HCT116 (cell line): Measurements from ENCODE around the gene CCNA2. TPM values are rescaled to one million over a fixed set of nuclear protein-coding genes. Genes with fewer than 3 reads are reported as not detected.

ENCODE experiments used
- ATAC-seq: fragments of 200-7000 bp; cut with Tn5 transposase; 2 replicates; pipeline ENCODE4 v1.9.1; 2020; ENCODE audit warnings: mild to moderate bottlenecking, moderate library complexity
- BruUV-seq: library from RNA; stranded (reverse); fragments of 400-500 nt; replicated peaks from 2 replicates; lab custom pipeline; 2021; lab: Mats Ljungman, UMichigan
- CTCF ChIA-PET: fragments of 300-600 bp; sonication (Branson Sonifier 250); formaldehyde crosslinking; loops from one replicate; lab custom pipeline; 2021; ENCODE audit warnings: antibody characterized with exemption; lab: Charles Lee
- POLR2A ChIA-PET: fragments of 300-600, 350-600 bp; sonication (Branson Sonifier 250); formaldehyde crosslinking; loops from one replicate; lab custom pipeline; 2021; ENCODE audit warnings: antibody characterized with exemption; lab: Charles Lee
- RAD21 ChIA-PET, 2 experiments: fragments of 300-600 bp; sonication (Branson Sonifier 250); formaldehyde crosslinking; loops; one replicate each; lab custom pipeline; 2023; ENCODE audit warnings: low total read pairs in 2 of 2; ENCODE audit not compliant: uncharacterized antibody in 2 of 2, unreplicated experiment in 2 of 2, low non-redundant PET in 1 of 2; lab: Charles Lee
- DNase-seq: peaks from one replicate; pipeline ENCODE4 v3.0.0-alpha.2; 2010; ENCODE audit warnings: low read depth, low spot score
- H2AFZ ChIP-seq: fragments of 200-600 bp; shearing (Covaris generic), sonication (generic); 2 replicates; pipeline ENCODE4 v1.6.1; 2017; ENCODE audit warnings: low read depth, mixed run types, mixed read lengths, antibody characterized with exemption, low read length; ENCODE audit not compliant: poor library complexity, severe bottlenecking
- H3K27ac ChIP-seq: 2 replicates; pipeline ENCODE4 v1.5.1; 2012; ENCODE audit warnings: low read depth, low read length
- H3K27me3 ChIP-seq: fragments of 200-600 bp; sonication (generic); 2 replicates; pipeline ENCODE4 v1.6.1; 2016; ENCODE audit warnings: mixed run types, low read length, mixed read lengths; ENCODE audit not compliant: insufficient read depth
- H3K36me3 ChIP-seq, 2 experiments: fragments of 200-500 bp in 1 of 2; fragments of 200-600 bp in 1 of 2; sonication (Bioruptor generic) in 1 of 2; sonication (generic) in 1 of 2; 2 replicates each; pipeline versions ENCODE4 v1.5.1 to v1.6.1; 2014 to 2016; ENCODE audit warnings: low read length in 2 of 2, inconsistent platforms in 1 of 2, mixed read lengths in 1 of 2, mixed run types in 1 of 2; ENCODE audit not compliant: insufficient read depth in 2 of 2, control insufficient read depth in 1 of 2
- H3K4me1 ChIP-seq, 2 experiments: fragments of 200-600 bp in 1 of 2; sonication (generic) in 1 of 2; 2 replicates each; pipeline versions ENCODE4 v1.5.1 to v1.6.1; 2012 to 2017; ENCODE audit warnings: low read length in 2 of 2, inconsistent platforms in 1 of 2, mild to moderate bottlenecking in 1 of 2, mixed read lengths in 1 of 2, mixed run types in 1 of 2, moderate library complexity in 1 of 2; ENCODE audit not compliant: insufficient read depth in 2 of 2, control insufficient read depth in 1 of 2
- H3K4me2 ChIP-seq: fragments of 200-600 bp; sonication (generic); 2 replicates; pipeline ENCODE4 v1.6.1; 2017; ENCODE audit warnings: mixed run types, low read length, mixed read lengths
- H3K4me3 ChIP-seq, 2 experiments: fragments of 200-600 bp in 1 of 2; sonication (generic) in 1 of 2; replicated peaks in 1 of 2; 2 replicates each; pipeline ENCODE4 v1.5.1; 2011 to 2016; ENCODE audit warnings: low read length in 2 of 2, control low read depth in 1 of 2, low read depth in 1 of 2, mild to moderate bottlenecking in 1 of 2, mixed read lengths in 1 of 2, mixed run types in 1 of 2
- H3K79me2 ChIP-seq: fragments of 200-600 bp; sonication (generic); 2 replicates; pipeline ENCODE4 v1.6.1; 2017; ENCODE audit warnings: mild to moderate bottlenecking, mixed run types, low read length, moderate library complexity, mixed read lengths; ENCODE audit not compliant: insufficient read depth
- H3K9ac ChIP-seq: fragments of 200-600 bp; sonication (generic); 2 replicates; pipeline ENCODE4 v1.6.1; 2016; ENCODE audit warnings: low read length, mixed read lengths
- H3K9me2 ChIP-seq: fragments of 200-600 bp; sonication (generic), shearing (Covaris generic); 2 replicates; pipeline ENCODE4 v1.6.1; 2017; ENCODE audit warnings: mixed run types, mild to moderate bottlenecking, moderate library complexity; ENCODE audit not compliant: insufficient read depth
- H3K9me3 ChIP-seq, 2 experiments: fragments of 200-500 bp in 1 of 2; fragments of 200-600 bp in 1 of 2; sonication (Bioruptor generic) in 1 of 2; sonication (generic) in 1 of 2; 2 replicates each; pipeline ENCODE4 v1.6.1; 2014 to 2017; ENCODE audit warnings: low read length in 2 of 2, mixed read lengths in 2 of 2, inconsistent platforms in 1 of 2, low read depth in 1 of 2, mild to moderate bottlenecking in 1 of 2, mixed run types in 1 of 2, moderate library complexity in 1 of 2; ENCODE audit not compliant: control insufficient read depth in 1 of 2, insufficient read depth in 1 of 2
- H4K20me1 ChIP-seq: fragments of 200-600 bp; sonication (generic), shearing (Covaris generic); 2 replicates; pipeline ENCODE4 v1.6.1; 2017; ENCODE audit warnings: mixed run types, mild to moderate bottlenecking, moderate library complexity; ENCODE audit not compliant: insufficient read depth
- CEBPB ChIP-seq: IDR thresholded peaks from 2 replicates; pipeline ENCODE4 v1.6.1; 2012; ENCODE audit warnings: low read depth
- EZH2 ChIP-seq: fragments of 200-600 bp; sonication (generic); IDR thresholded peaks from 2 replicates; pipeline ENCODE4 v1.6.1; 2017; ENCODE audit warnings: antibody characterized with exemption, mixed run types
- EZH2phosphoT487 ChIP-seq: fragments of 200-600 bp; IDR thresholded peaks from 2 replicates; pipeline ENCODE4 v1.6.1; 2018; ENCODE audit warnings: antibody characterized with exemption, borderline replicate concordance
- JUND ChIP-seq: IDR thresholded peaks from 2 replicates; pipeline ENCODE4 v1.6.1; 2012
- POLR2A ChIP-seq: IDR thresholded peaks from 2 replicates; pipeline ENCODE4 v1.7.0; 2011; ENCODE audit warnings: borderline replicate concordance; ENCODE audit not compliant: insufficient read depth, insufficient read length; ENCODE audit errors: extremely low read depth
- POLR2AphosphoS5 ChIP-seq: IDR thresholded peaks from 2 replicates; pipeline ENCODE4 v1.6.1; 2011; ENCODE audit warnings: mild to moderate bottlenecking, low read depth, low read length, moderate library complexity
- REST ChIP-seq: IDR thresholded peaks from 2 replicates; pipeline ENCODE4 v1.6.1; 2012; ENCODE audit warnings: low read depth
- YY1 ChIP-seq: IDR thresholded peaks from 2 replicates; pipeline ENCODE4 v1.6.1; 2011; ENCODE audit warnings: low read length, low read depth, moderate library complexity, mild to moderate bottlenecking; ENCODE audit not compliant: insufficient replicate concordance; ENCODE audit errors: extremely low read depth
- ZBTB33 ChIP-seq: IDR thresholded peaks from 2 replicates; pipeline ENCODE4 v1.6.1; 2011; ENCODE audit warnings: mild to moderate bottlenecking, low read length, moderate library complexity; ENCODE audit not compliant: insufficient replicate concordance; ENCODE audit errors: extremely low read depth
- ZFX ChIP-seq: fragments of 450-650 bp; IDR thresholded peaks from 2 replicates; pipeline ENCODE4 v1.6.1; 2017
- intact Hi-C: fragments of 100-400 bp; cut with micrococcal nuclease; formaldehyde crosslinking; loops from 2 replicates; pipeline ENCODE4 v1.10.0; 2022
- total RNA-seq: library from RNA; stranded (reverse); gene quantifications from one replicate; pipeline ENCODE4 v1.2.1, GENCODE V29; 2021; ENCODE audit not compliant: unreplicated experiment
- TF ChIP-seq, protein P1 (sequence below), 3 experiments: fragments of 200-600 bp in 1 of 3; sonication (generic) in 1 of 3; IDR thresholded peaks in 2 of 3; conservative IDR thresholded peaks in 1 of 3; 2 replicates each; pipeline ENCODE4 v1.5.1; 2012 to 2017; ENCODE audit warnings: low read depth in 2 of 3, low read length in 2 of 3, antibody characterized with exemption in 1 of 3, borderline replicate concordance in 1 of 3, control low read depth in 1 of 3, mild to moderate bottlenecking in 1 of 3, mixed read lengths in 1 of 3, mixed run types in 1 of 3, moderate library complexity in 1 of 3; ENCODE audit not compliant: insufficient read depth in 1 of 3

The CCNA2 gene
- total RNA-seq, 1 experiment from 2014 or later = 75.4 TPM

DNA sequence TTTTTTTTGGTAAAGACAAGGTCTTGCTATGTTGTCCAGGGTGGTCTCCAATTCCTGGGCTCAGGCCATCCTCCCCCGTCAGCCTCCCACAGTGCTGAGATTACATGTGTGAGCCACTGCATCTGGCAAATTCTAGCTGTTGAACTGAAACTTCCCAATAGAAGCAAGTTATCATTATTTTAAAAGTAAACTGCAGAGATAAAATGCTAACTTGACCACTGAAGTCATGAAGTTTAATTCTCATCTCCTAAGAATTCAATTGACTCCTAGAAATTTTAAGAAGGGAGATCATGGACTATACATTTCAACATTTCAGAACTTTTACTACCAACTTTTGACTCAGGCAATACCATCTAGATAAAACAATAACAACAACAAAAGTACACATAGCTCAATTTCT lies 34.2 kb downstream of the CCNA2 start:
- H3K9ac ChIP-seq = no peak overlapping the region
- no TSS peak for BruUV-seq
- POLR2A ChIA-PET = no interaction called here
- TF ChIP-seq, protein P1, sequence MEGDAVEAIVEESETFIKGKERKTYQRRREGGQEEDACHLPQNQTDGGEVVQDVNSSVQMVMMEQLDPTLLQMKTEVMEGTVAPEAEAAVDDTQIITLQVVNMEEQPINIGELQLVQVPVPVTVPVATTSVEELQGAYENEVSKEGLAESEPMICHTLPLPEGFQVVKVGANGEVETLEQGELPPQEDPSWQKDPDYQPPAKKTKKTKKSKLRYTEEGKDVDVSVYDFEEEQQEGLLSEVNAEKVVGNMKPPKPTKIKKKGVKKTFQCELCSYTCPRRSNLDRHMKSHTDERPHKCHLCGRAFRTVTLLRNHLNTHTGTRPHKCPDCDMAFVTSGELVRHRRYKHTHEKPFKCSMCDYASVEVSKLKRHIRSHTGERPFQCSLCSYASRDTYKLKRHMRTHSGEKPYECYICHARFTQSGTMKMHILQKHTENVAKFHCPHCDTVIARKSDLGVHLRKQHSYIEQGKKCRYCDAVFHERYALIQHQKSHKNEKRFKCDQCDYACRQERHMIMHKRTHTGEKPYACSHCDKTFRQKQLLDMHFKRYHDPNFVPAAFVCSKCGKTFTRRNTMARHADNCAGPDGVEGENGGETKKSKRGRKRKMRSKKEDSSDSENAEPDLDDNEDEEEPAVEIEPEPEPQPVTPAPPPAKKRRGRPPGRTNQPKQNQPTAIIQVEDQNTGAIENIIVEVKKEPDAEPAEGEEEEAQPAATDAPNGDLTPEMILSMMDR (IDR thresholded peaks at IDR 0.05 in 2 of 3, conservative IDR thresholded peaks at IDR 0.05 in 1 of 3; ENCODE audit: borderline replicate concordance in 1 of 3, insufficient read depth in 1 of 3, low read depth in 2 of 3, low read length in 2 of 3) = no peak
- TF ChIP-seq EZH2 = no peak
- TF ChIP-seq, all 23 proteins: peak for 0
- no peak overlapping the region for H3K4me3 ChIP-seq
- intact Hi-C loops = no loop called here
- H3K9me2 ChIP-seq = no peaks in the 10 kb centered on the region
- H3K36me3 ChIP-seq = no peaks in the 10 kb centered on the region
- H3K4me2 ChIP-seq = no peak overlapping the region
- H3K79me2 ChIP-seq = no peaks in the 10 kb centered on the region
- no peak overlapping the region for H3K27ac ChIP-seq
- no peak for DNase-seq
- no peak overlapping the region for H2AFZ ChIP-seq
- no peaks in the 10 kb centered on the region for H4K20me1 ChIP-seq
- ChIA-PET RAD21 (no interaction called here), CTCF (no interaction called here)
- H3K9me3 ChIP-seq = no peaks in the 10 kb centered on the region
- no peaks in the 10 kb centered on the region for H3K4me1 ChIP-seq
- no peaks in the 10 kb centered on the region for H3K27me3 ChIP-seq
- no peak for ATAC-seq

DNA sequence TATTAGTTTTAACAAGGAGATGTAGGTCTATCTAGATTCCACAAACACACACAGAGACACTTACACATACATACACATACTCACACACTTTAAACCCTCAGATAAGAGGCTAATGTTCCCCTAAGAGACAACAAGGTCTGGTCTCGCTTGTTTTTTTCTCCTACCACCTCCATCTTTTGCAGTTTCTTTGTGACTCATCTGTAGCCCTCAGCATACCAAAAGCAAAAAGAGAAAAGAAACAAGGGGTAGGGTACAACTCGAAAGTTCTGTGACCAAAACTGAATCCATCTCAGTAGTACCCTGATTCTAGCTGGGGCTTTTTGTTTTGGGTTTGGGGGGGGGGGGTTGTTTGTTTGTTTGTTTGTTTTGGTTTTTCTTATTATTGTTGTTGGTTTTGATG lies 34.8 kb downstream of the CCNA2 start:
- no peak for ATAC-seq
- no peaks in the 10 kb centered on the region for H4K20me1 ChIP-seq
- H3K9me3 ChIP-seq = no peaks in the 10 kb centered on the region
- H3K9me2 ChIP-seq = no peaks in the 10 kb centered on the region
- H3K36me3 ChIP-seq = no peaks in the 10 kb centered on the region
- TF ChIP-seq ZBTB33 (no peak), POLR2AphosphoS5 (no peak), ZFX (no peak), EZH2phosphoT487 (no peak), REST (no peak), JUND (no peak), CEBPB (no peak), YY1 (no peak), POLR2A (no peak)
- no peak for DNase-seq
- H3K4me1 ChIP-seq = no peaks in the 10 kb centered on the region
- BruUV-seq = no TSS peak
- H3K27ac ChIP-seq = no peak overlapping the region
- H3K4me2 ChIP-seq = no peak overlapping the region
- no peak overlapping the region for H3K9ac ChIP-seq
- no peak overlapping the region for H2AFZ ChIP-seq
- CTCF ChIA-PET = no interaction called here
- no peaks in the 10 kb centered on the region for H3K79me2 ChIP-seq
- intact Hi-C loops = no loop called here
- H3K27me3 ChIP-seq = no peaks in the 10 kb centered on the region
- RAD21 ChIA-PET = no interaction called here
- POLR2A ChIA-PET = no interaction called here
- no peak overlapping the region for H3K4me3 ChIP-seq
